Thyroid gland (tissue), 4 donors: ENCODE measurements around the gene IZUMO4. TPM values are rescaled to one million over a fixed set of nuclear protein-coding genes. Genes with fewer than 3 reads are reported as not detected.

Experiments used
- DNase-seq, 2 donors: peaks; one replicate each; pipeline ENCODE4 v3.0.0-alpha.2; 2019
- H3K27ac ChIP-seq, 3 donors: fragments of 200-600 bp; sonication (generic); 1 replicate in 2 of 3; 2 replicates in 1 of 3; pipeline ENCODE4 v1.5.1; 2016 to 2019; ENCODE audit warnings: mild to moderate bottlenecking in 1 of 3, moderate library complexity in 1 of 3
- H3K27me3 ChIP-seq: fragments of 200-600 bp; sonication (generic); one replicate; pipeline ENCODE4 v1.5.1; 2019
- H3K36me3 ChIP-seq, 2 donors: fragments of 200-600 bp; sonication (generic); one replicate each; pipeline ENCODE4 v1.5.1; 2016 to 2019
- H3K4me1 ChIP-seq, 2 donors: fragments of 200-600 bp; sonication (generic); one replicate each; pipeline ENCODE4 v1.5.1; 2017 to 2019
- H3K4me3 ChIP-seq, 3 donors: fragments of 200-600 bp; sonication (generic); replicated peaks in 1 of 3; 1 replicate in 2 of 3; 2 replicates in 1 of 3; pipeline ENCODE4 v1.5.1; 2016; ENCODE audit warnings: mild to moderate bottlenecking in 1 of 3
- H3K9me3 ChIP-seq: fragments of 200-600 bp; sonication (generic); one replicate; pipeline ENCODE4 v1.5.1; 2017
- CTCF ChIP-seq, 6 experiments: fragments of 200-600 bp in 3 of 6; fragments of 450-650 bp in 3 of 6; sonication (generic) in 3 of 6; IDR thresholded peaks; one replicate each; pipeline ENCODE4 v1.5.1; 2016 to 2019; ENCODE audit warnings: antibody characterized with exemption in 6 of 6, mild to moderate bottlenecking in 2 of 6, inconsistent platforms in 1 of 6, moderate library complexity in 1 of 6
- POLR2A ChIP-seq, 2 donors: fragments of 450-650 bp; IDR thresholded peaks; one replicate each; pipeline ENCODE4 v1.6.1; 2017; ENCODE audit warnings: antibody characterized with exemption in 2 of 2, mild to moderate bottlenecking in 2 of 2, moderate library complexity in 1 of 2
- WGBS, 2 donors: methylation state at CpG; one replicate each; pipeline ENCODE4 v1.1.5; 2017; 5-methylcytosine and 5-hydroxymethylcytosine counted together
- intact Hi-C: fragments of 100-400 bp; cut with DNase I; formaldehyde crosslinking; loops from one replicate; pipeline ENCODE4 v1.15.1; 2023
- total RNA-seq, 4 donors: library from RNA; depleted of rRNA; stranded (reverse); fragments of >200 nt; gene quantifications; one replicate each; pipeline ENCODE4 v1.2.3, GENCODE V29; 2016

Gene IZUMO4
- total RNA-seq, 4 donors from 2014 or later = 1.1 to 4.2 (median 2.9) TPM

GRCh38 chr19:2079076-2079864 is 17.4 kb upstream of the IZUMO4 start:
- no peak for DNase-seq
- no peak for TF ChIP-seq POLR2A (IDR thresholded peaks at IDR 0.05)
- TF ChIP-seq CTCF (IDR thresholded peaks at IDR 0.05) = no peak
- H3K36me3 ChIP-seq = peaks cover 29 to 35% of the 10 kb centered on the region in 2 donors
- intact Hi-C loops = no loop called here
- no peak overlapping the region for H3K4me3 ChIP-seq
- no peaks in the 10 kb centered on the region for H3K9me3 ChIP-seq
- WGBS, 2 donors = 96% methylated on average over 27 to 31 of the region's 32 CpGs
- H3K27me3 ChIP-seq = no peaks in the 10 kb centered on the region
- H3K27ac ChIP-seq = no peak overlapping the region
- H3K4me1 ChIP-seq = no peaks in the 10 kb centered on the region

DNA sequence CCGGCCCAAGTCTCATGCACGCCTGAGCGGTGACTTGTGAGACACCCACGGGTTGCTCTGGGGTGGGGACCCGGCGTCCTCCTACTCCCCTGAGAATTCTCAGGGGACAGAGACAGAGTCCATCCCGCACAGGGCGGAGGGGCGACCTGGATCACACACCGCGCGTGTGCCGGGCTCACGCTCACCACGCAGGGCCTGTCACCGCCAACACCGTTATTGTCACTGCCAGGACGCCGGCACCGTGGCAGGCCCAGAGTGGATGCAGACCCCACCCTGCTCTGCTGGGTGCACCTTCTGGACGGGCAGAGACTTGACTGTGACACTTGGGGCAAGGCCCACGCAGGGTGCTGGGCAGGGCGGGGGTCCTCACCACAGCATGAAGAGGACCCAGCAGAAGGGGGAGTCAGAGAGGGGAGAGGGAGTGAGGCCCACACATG is 16.8 kb upstream of the IZUMO4 start:
- intact Hi-C loops = no loop called here
- no peaks in the 10 kb centered on the region for H3K27me3 ChIP-seq
- H3K4me3 ChIP-seq = no peak overlapping the region
- H3K4me1 ChIP-seq = peaks cover 0 to 1% of the 10 kb centered on the region in 2 donors
- no peaks in the 10 kb centered on the region for H3K9me3 ChIP-seq
- peaks cover 29 to 30% of the 10 kb centered on the region in 2 donors for H3K36me3 ChIP-seq
- 91% methylated on average over 13 to 15 of the region's 23 CpGs for WGBS, 2 donors
- TF ChIP-seq POLR2A (IDR thresholded peaks at IDR 0.05) (no peak), CTCF (IDR thresholded peaks at IDR 0.05) (no peak)
- no peak overlapping the region for H3K27ac ChIP-seq
- no peak for DNase-seq

GRCh38 chr19:2080336-2080988 is 16.3 kb upstream of the IZUMO4 start:
- peaks cover 0 to 7% of the 10 kb centered on the region in 2 donors for H3K4me1 ChIP-seq

GRCh38 chr19:2081873-2082810 is 14.6 kb upstream of the IZUMO4 start:
- no peaks in the 10 kb centered on the region for H3K9me3 ChIP-seq
- H3K27me3 ChIP-seq = no peaks in the 10 kb centered on the region
- DNase-seq = no peak
- H3K4me1 ChIP-seq = peaks cover 0 to 19% of the 10 kb centered on the region in 2 donors
- WGBS, 2 donors = 88% methylated on average over 29 to 30 of the region's 30 CpGs
- TF ChIP-seq CTCF (IDR thresholded peaks at IDR 0.05) (no peak), POLR2A (IDR thresholded peaks at IDR 0.05) (no peak)
- H3K36me3 ChIP-seq = peaks cover 12% of the 10 kb centered on the region in 2 donors
- intact Hi-C loops = no loop called here
- no peak overlapping the region for H3K4me3 ChIP-seq
- no peak overlapping the region for H3K27ac ChIP-seq

More at GRCh38 chr19:2080336-2080988, 16.3 kb upstream of the IZUMO4 start:
- Histone ChIP-seq H3K4me3 (no peak overlapping the region), H3K36me3 (peaks cover 24 to 25% of the 10 kb centered on the region in 2 donors), H3K9me3 (no peaks in the 10 kb centered on the region), H3K27ac (no peak overlapping the region), H3K27me3 (no peaks in the 10 kb centered on the region)
- TF ChIP-seq CTCF (IDR thresholded peaks at IDR 0.05) (no peak), POLR2A (IDR thresholded peaks at IDR 0.05) (no peak)
- intact Hi-C loops = no loop called here
- WGBS, 2 donors = 86 to 91% methylated on average over 23 of the region's 23 CpGs
- DNase-seq = no peak
